Mucosa of gallbladder (tissue), 1 donor: ENCODE data around the gene SERTAD4. TPM values are rescaled to one million over a fixed set of nuclear protein-coding genes. Genes with fewer than 3 reads are reported as not detected.

Experiments
- total RNA-seq: library from RNA; stranded (reverse); gene quantifications from one replicate; pipeline ENCODE4 v1.2.1, GENCODE V29; 2021
- donor health status: DM: no; HTN: no; CAD: no.

SERTAD4 gene
- total RNA-seq, 1 donor from 2014 or later = 2.6 TPM

Other genes starting within 250 kb of the SERTAD4 start
- gene HHAT, start 96.1 kb downstream of the SERTAD4 start, total RNA-seq = 14.4 TPM